DMS79 treated with DMSO at 0.1 percent for 48 hours (cell line): ENCODE results near the gene SCYGR8.
A peak's percentile ranks its signal among the peaks of the same experiment; 100 is the strongest.
"Not testable (repeated sequence)": the region's sequence is repeated elsewhere in the genome, so short reads cannot be mapped to it uniquely, and the experiment has no call there.

Source experiments
- DNase-seq: peaks from one replicate; lab custom pipeline; 2025; lab: John Stamatoyannopoulos, UW

SCYGR8 gene

DNA sequence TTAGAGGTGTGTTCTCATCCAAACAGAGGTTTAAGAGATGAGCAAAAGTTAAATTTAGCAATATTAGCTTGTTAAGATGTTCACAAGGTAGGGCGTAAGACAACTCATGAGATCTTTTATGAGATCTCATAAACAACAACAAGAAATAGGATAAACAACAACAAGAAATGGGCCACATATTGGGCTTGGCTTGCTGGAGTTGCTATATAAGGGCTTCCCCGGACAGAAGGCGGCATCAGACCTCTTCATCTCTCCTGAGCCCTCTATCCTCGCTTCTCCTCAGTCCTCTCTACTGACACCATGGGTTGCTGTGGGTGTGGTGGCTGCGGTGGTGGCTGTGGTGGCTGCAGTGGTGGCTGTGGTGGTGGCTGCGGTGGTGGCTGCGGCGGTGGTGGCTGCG is at the start of gene SCYGR8:
SCYGR8 (plus strand) TSS at position 301 of the 400 bp plus-strand sequence; CDS start at position 301, 0 bp downstream.
- no peak for DNase-seq

GRCh38 chr2:227696990-227697679 is 48.6 kb upstream of the SCYGR8 start:
- no peak for DNase-seq

DNA sequence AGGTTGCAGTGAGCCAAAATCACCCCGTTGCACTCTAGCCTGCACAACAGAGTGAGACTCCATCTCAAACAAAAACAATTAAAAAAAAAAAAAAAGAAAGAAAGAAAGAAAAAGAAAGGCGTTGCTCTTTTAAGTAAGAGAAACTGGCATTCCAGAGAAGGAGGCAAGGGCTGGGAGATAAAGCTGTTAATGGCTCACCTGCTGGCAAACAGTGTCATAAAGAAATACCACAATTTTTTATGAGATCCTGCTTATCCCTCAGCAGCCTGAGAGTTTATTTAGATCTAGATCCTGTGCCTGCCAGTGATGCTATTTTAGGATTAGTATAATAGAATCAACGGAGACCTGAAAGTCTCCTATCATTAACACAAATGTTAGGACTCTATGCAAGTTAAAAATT is 44.1 kb upstream of the SCYGR8 start:
- no peak for DNase-seq

- DNase-seq, result peak; percentile 40
Observed at GRCh38 chr2:227703280-227703732, 42.4 kb upstream of the SCYGR8 start.

DNA sequence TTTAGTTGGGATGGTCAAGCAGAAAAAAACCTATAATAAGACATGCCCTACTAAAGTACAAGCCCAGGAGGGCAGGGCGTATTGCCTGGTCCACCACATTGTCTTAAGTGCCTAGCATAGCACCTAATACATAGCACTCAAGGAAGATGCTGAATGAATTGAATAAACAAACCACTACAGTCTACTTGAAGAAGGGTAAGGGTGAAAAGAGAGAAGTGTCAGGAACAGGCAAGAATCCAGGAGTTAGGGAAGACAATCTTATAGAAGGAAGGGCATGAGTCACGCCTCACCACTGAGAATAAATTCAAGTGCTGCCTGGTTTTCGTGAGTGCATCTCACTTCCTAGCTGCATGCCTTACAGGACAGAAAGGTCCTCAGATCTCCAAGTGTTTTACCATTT is 41.7 kb upstream of the SCYGR8 start:
- DNase-seq, result peak; percentile 79

DNA sequence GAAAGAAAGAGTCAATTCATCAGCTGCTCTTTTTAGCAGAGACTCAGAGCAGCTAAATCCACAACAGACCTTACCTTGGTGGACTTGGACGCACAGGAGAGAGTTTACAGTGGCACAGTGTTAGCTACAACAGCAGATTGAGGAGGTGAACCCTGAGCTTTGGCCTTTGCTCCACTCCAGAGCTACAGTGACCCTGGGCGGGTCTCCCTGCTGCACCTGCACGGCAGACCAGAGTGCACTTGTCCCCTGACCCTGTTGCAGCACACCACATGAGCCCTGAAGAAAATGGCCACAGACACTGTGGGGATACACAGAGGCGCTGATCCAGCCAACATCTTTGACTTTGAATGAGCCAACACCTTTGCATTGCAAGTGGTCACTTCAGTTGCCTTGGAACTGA is 38.8 kb upstream of the SCYGR8 start:
- no peak for DNase-seq

- DNase-seq, result no peak
Observed at GRCh38 chr2:227707390-227707789, 38.3 kb upstream of the SCYGR8 start.

DNA sequence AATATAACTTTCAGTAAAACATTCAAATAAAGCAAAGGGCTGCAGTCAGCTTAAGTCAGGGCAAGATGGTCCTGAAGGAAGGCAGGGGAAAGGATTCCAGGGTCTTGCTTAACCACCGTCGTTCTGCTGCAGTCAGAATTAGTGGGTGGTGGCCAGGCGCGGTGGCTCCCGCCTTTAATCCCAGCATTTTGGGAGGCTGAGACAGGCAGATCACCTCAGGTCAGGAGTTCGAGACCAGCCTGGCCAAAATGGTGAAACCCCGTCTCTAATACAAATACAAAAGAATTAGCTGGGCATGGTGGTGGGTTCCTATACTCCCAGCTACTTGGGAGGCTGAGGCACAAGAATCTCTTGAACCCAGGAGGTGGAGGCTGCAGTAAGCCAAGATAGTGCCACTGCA is 34.7 kb upstream of the SCYGR8 start:
- DNase-seq, result no peak

GRCh38 chr2:227713291-227713690 is 32.4 kb upstream of the SCYGR8 start:
- DNase-seq, result no peak

GRCh38 chr2:227716501-227716900 is 29.2 kb upstream of the SCYGR8 start:
- no peak for DNase-seq

- peak; percentile 11 for DNase-seq
Observed at GRCh38 chr2:227717687-227718567, 27.8 kb upstream of the SCYGR8 start, which contains the start of gene SLC19A3. SLC19A3 (minus strand) TSS chr2:227718028; CDS start chr2:227702318, 15,710 bp downstream.

GRCh38 chr2:227719641-227720040 is 26.1 kb upstream of the SCYGR8 start:
- DNase-seq, result no peak

GRCh38 chr2:227720680-227721079 is 25.0 kb upstream of the SCYGR8 start:
- DNase-seq, result no peak

DNA sequence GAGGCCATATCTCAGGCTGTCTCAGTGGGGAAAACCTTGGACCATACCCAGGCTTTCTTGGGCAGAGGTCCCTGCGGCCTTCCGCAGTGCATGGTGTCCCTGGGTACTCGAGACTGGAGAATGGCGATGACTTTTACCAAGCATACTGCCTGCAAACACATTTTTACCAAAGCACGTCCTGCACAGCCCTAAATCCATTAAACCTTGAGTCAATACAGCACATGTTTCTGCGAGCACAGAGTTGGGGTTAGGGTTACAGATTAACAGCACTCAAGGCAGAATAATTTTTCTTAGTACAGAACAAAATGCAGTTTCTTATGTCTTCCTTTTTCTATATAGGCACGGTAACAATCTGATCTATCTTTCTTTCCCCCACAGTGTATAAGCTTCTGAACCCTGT is 22.9 kb upstream of the SCYGR8 start:
- DNase-seq, result not testable (repeated sequence)

DNA sequence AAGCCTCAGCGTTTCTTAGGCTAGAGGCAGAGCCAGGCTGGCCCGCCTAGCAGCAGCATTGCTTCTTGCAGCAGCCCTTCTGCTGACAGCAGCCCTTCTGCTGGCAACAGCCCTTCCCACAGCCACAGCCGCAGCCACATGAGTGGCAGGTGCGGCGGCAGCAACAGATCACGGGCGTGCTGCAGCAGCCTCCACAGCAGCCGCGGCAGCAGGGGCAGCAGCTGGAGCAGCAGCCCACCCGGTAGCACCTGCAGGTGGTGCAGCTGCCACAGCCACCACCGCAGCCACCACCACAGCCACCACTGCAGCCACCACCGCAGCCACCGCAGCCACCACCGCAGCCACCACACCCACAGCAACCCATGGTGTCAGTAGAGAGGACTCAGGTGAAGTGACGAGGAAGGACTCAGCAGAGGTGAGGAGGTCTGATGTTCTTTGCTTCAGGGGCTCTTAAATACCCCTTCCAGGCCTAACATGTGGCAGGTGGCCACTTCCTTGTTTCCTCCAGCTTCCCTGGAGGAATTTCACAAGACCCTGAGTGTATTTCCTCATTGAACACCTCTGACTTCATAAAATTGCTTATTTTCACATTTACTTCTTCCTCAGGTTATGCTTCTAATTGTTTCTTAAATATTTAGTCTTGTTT is 21.2 kb upstream of the SCYGR8 start, which contains the start of gene SCYGR6:
SCYGR6 (minus strand) TSS at position 364 of the 646 bp plus-strand sequence; CDS start at position 364, 0 bp downstream.
- DNase-seq, result no peak

- no peak for DNase-seq
Observed at GRCh38 chr2:227728035-227728434, 17.7 kb upstream of the SCYGR8 start, which contains the start of gene SCYGR7. SCYGR7 (plus strand) TSS chr2:227728335; CDS start chr2:227728335, 0 bp downstream.

GRCh38 chr2:227739351-227739750 is 6.3 kb upstream of the SCYGR8 start:
- DNase-seq, result no peak

DNA sequence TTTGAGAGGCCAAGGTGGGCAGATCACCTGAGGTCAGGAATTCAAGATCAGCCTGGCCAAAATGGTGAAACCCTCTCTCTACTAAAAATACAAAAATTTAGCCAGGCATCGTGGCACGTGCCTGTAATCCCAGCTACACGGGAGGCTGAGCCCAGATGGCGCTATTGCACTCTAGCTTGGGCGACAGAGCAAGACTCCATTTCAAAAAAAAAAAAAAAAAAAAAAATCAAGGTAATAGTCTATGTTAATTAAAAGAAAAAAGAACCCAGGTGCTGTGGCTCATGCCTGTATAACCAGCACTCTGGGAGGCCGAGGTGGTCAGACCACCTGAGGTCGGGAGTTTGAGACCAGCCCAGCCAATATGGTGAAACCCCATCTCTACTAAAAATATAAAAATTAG is 5.0 kb upstream of the SCYGR8 start:
- DNase-seq, result not testable (repeated sequence)

DNA sequence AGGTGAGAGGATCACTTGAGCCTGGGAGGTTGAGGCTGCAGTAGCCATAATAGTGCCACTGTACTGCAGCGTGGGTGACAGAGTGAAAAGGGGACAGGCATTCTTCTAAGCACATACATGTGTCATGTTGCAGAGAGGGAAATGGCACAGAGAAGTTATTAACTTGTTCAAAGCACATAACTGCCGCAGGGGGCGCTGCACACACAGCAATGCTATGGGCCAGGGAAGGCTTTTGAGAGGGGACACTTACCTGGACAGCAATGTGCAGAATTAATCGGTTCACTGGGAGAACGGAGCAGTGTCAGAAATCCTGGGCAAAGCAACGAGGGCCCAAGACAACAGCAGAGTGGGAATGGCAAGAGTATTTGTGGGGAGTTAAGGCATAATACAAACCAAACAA is 2.4 kb downstream of the SCYGR8 start:
- no peak for DNase-seq

- not testable (repeated sequence) for DNase-seq
Observed at GRCh38 chr2:227756261-227756660, 10.6 kb downstream of the SCYGR8 start.

GRCh38 chr2:227759411-227760118 is 13.9 kb downstream of the SCYGR8 start:
- no peak for DNase-seq
